GM12865 (cell line): ENCODE results near the gene MYO1D.

ENCODE experiments used
- DNase-seq: peaks from one replicate; pipeline ENCODE4 v3.0.0; 2010; ENCODE audit warnings: low read depth
- H3K4me3 ChIP-seq: 2 replicates; pipeline ENCODE4 v1.5.1; 2011; ENCODE audit warnings: mild to moderate bottlenecking, low read depth, low read length, control low read depth
- TF ChIP-seq, protein P1 (sequence below): IDR thresholded peaks from 2 replicates; pipeline ENCODE4 v1.5.1; 2011; ENCODE audit warnings: low read length, control low read depth, low read depth, inconsistent platforms; ENCODE audit not compliant: insufficient read depth; ENCODE audit errors: missing control alignments

Gene MYO1D

DNA sequence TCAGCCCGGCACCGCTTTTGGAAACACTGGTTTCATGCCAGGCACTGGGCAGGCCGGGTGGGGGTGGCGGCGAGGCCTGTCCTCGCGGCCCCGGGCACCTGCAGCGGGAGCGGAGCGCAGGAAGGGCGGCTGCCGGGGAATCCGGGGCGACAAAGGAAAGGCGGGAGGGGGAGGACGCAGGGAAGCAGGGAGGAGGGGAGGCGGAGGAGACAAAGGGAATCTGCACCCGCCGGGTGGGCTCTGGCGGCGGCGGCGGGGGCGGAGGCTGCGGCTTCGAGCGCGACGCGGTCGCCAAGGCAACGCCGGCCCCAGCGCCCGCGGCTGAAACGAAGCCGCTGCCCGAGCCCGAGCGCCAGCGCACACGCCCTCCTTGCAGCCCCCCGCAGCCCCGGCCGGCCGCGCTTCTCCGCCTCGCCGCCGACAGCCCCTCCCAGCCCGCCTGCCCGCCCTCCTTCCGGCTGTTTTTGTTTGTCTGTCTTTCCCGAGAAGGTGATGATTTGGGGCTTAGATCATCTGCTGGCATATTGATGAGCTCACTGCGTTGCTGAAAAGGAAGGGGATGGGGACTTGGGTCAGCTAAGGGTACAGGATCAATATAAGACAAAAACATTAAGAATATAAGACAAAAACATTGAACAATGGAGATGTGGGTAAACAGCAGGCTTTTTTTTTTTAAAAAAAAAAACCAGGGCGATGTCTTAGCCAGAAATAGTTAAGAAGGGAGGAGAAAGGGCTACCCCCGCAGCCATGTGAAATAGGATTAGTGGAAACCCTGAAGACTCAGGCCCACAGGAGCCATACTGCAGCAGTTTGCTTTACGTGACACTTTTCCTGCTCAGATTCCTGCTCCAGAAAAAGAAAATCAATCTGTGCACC is 357.5 kb downstream of the MYO1D start:
- DNase-seq: peak; percentile 82
- TF ChIP-seq, protein P1, sequence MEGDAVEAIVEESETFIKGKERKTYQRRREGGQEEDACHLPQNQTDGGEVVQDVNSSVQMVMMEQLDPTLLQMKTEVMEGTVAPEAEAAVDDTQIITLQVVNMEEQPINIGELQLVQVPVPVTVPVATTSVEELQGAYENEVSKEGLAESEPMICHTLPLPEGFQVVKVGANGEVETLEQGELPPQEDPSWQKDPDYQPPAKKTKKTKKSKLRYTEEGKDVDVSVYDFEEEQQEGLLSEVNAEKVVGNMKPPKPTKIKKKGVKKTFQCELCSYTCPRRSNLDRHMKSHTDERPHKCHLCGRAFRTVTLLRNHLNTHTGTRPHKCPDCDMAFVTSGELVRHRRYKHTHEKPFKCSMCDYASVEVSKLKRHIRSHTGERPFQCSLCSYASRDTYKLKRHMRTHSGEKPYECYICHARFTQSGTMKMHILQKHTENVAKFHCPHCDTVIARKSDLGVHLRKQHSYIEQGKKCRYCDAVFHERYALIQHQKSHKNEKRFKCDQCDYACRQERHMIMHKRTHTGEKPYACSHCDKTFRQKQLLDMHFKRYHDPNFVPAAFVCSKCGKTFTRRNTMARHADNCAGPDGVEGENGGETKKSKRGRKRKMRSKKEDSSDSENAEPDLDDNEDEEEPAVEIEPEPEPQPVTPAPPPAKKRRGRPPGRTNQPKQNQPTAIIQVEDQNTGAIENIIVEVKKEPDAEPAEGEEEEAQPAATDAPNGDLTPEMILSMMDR: no peak
- H3K4me3 ChIP-seq: peak overlapping the region; percentile 54

DNA sequence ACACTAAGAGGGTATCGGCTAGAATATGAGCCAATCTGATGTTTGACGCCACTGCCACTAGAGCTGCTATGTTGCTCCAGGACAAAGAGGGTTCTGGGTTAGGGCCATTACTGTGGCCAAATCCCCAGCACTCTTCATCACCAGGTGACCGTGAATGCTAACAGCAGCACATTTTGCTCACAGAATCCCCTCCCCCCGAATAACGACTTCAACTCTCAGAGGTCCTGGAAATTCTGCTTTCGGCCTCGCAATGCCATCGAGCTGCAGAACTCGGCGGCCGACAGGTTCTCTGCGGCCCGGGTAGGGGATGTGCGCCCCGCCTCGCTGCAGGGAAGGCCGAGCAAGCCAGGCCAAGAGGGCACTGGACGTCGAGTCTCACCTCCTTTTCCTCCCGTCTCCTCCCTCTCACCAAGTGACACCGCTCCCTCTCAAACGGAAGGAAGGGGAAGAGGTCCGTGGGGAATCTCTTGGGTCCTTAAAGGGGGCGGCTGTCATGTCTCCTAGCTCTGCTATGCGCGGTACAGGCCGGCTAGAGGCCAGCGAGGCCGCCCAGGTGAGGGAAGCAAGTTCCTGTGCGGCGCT is 358.2 kb downstream of the MYO1D start:
- DNase-seq: no peak
- H3K4me3 ChIP-seq: peak overlapping the region; percentile 44
- TF ChIP-seq, protein P1: no peak

DNA sequence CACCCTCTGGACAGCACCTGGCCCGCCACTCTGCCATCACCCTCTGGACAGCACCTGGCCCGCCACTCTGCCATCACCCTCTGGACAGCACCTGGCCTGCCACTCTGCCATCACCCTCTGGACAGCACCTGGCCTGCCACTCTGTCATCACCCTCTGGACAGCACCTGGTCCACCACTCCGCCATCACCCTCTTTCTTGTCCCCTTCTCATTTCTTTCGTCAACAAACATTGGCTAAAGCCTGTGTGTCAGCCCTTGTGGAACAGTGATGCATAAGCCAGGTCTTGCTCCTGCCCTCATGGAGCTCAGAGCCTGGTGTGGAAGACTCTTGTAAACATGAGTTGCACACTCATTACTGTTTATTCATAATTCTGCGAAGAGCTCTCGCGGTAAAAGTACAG is 358.9 kb downstream of the MYO1D start:
- H3K4me3 ChIP-seq: no peak overlapping the region
- TF ChIP-seq, protein P1: no peak
- no peak for DNase-seq

DNA sequence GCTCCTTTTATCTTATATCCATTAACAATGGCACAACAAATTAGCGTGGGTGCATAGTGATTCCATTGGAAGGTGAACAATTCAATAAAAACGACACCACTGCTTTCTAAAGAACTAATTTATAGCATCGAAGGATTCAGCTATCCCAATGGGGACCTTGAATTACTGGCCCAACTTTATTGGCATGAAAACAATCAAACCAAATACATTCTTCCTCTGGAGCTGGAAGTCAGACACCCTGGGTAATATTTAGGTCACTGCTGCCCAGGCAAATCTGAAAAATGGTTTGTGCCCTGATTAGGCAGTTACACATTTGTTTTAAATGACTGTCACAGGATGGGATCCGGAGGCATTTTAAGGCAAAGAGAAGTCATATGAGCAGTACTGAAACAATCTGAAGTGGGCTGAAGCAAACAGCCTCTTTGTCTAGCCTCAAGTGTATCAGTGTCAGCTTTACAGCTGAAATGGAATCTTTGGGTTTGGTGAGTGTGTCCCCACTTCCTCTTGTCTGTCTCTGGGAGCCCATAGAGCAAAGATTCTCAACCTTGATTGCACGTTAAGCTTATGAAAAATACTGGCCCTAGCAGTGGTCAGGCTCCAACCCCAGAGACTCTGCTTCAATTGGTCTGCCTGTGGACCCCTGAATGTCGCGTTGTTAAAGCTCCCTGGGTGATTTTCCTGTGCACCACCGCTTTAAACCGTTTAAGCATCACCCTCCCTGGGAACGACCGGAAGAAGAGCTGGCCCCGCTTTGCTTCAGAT is 359.8 kb downstream of the MYO1D start:
- TF ChIP-seq, protein P1: no peak
- H3K4me3 ChIP-seq: no peak overlapping the region
- DNase-seq: peak; percentile 73

DNA sequence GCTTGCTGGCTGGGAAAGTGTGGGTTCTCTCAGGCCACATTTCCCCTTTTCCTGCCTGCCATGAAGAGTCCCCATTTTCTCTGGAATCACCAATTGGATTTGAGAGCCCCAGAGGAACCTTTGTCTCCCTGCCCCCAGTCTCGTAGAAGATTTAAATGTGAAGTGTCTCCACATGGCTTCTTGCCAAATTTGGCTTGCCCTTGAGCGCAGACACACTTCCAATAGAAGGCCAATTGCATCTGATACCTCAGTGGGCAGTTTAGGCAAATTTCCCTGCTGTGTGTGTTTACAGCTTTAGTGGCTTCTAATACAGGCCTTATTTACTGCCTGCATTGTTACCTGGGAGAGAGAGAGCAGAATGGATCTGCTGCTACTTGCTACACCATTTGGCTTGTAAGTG is 360.5 kb downstream of the MYO1D start:
- peak; percentile 32 for DNase-seq
- TF ChIP-seq, protein P1: no peak

DNA sequence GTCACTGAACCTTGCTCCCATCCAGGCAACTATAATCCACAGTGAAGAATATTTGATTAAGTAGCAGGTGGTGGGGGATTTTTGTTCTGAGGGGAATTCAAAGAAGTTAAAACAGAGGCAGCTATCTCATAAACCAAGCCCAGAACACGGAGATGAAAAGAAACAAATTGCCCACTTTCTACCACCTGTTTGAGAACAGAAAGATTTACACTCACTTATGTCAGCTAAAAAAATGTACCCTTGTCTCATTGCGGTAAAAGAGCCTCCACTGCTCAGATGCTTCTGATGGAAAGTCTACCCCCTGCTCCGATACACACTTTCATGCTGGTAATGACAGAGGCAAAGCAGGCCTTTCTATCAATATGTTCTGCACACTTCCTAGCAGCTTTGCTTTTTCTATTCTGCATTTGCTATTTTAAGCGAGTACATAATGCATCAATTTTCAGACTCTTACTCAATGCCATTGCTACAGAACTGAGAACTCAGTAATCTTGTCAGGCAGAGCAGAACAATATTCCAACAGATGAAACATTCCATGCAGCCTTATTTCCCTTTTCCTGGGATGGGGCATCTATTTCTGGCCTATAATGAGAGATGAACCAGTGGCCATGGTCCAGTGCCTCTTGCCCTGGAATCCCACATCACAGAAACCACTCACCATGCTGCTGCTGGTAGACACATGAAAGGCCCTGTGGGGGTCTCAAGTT is 361.1 kb downstream of the MYO1D start:
- H3K4me3 ChIP-seq: no peak overlapping the region
- TF ChIP-seq, protein P1: no peak
- DNase-seq: peak; percentile 82

More for the DNA sequence above, 360.5 kb downstream of the MYO1D start:
- no peak overlapping the region for H3K4me3 ChIP-seq
